Liver (tissue), 9 donors: ENCODE data around the gene GCLC. TPM values are rescaled to one million over a fixed set of nuclear protein-coding genes. Genes with fewer than 3 reads are reported as not detected.

Experiments
- DNase-seq: peaks from one replicate; pipeline ENCODE4 v3.0.0-alpha.2; 2017; ENCODE audit warnings: low spot score
- H3K27ac ChIP-seq, 2 donors: one replicate each; pipeline ENCODE4 v1.7.0; 2013; ENCODE audit warnings: inconsistent platforms in 2 of 2, low read length in 2 of 2, control low read depth in 1 of 2, low read depth in 1 of 2, mild to moderate bottlenecking in 1 of 2
- H3K27me3 ChIP-seq, 4 donors: one replicate each; pipeline versions ENCODE4 v1.6.1 to v1.7.0; 2013; ENCODE audit warnings: low read length in 3 of 4, inconsistent platforms in 1 of 4, mild to moderate bottlenecking in 1 of 4, moderate library complexity in 1 of 4; ENCODE audit not compliant: control insufficient read depth in 4 of 4, insufficient read depth in 4 of 4
- H3K36me3 ChIP-seq, 4 donors: one replicate each; pipeline versions ENCODE4 v1.6.1 to v1.7.0; 2013; ENCODE audit warnings: low read length in 3 of 4, mild to moderate bottlenecking in 3 of 4, low read depth in 1 of 4, moderate library complexity in 1 of 4; ENCODE audit not compliant: control insufficient read depth in 4 of 4, insufficient read depth in 3 of 4
- H3K4me1 ChIP-seq, 4 donors: one replicate each; pipeline versions ENCODE4 v1.6.1 to v1.7.0; 2013; ENCODE audit warnings: low read length in 3 of 4, mild to moderate bottlenecking in 3 of 4, moderate library complexity in 1 of 4; ENCODE audit not compliant: control insufficient read depth in 4 of 4, insufficient read depth in 4 of 4
- H3K4me3 ChIP-seq, 3 donors: one replicate each; pipeline versions ENCODE4 v1.6.1 to v1.7.0; 2013; ENCODE audit warnings: low read length in 3 of 3, control low read depth in 1 of 3, low read depth in 1 of 3, mild to moderate bottlenecking in 1 of 3
- H3K9ac ChIP-seq, 2 donors: one replicate each; pipeline ENCODE4 v1.7.0; 2013; ENCODE audit warnings: low read length in 2 of 2, mild to moderate bottlenecking in 2 of 2, moderate library complexity in 2 of 2, control low read depth in 1 of 2, low read depth in 1 of 2
- H3K9me3 ChIP-seq, 4 donors: one replicate each; pipeline versions ENCODE4 v1.6.1 to v1.7.0; 2013; ENCODE audit warnings: low read length in 3 of 4; ENCODE audit not compliant: control insufficient read depth in 4 of 4
- ATF3 ChIP-seq: IDR thresholded peaks from 2 replicates; pipeline ENCODE4 v1.6.1; 2016; ENCODE audit warnings: antibody characterized with exemption
- EGR1 ChIP-seq, 2 donors: IDR thresholded peaks; 2 replicates each; pipeline ENCODE4 v1.6.1; 2016 to 2018; ENCODE audit warnings: antibody characterized with exemption in 2 of 2, low read depth in 2 of 2
- FOXA2 ChIP-seq: IDR thresholded peaks from 2 replicates; pipeline ENCODE4 v1.6.1; 2016; ENCODE audit warnings: antibody characterized with exemption
- HNF4A ChIP-seq, 2 donors: conservative IDR thresholded peaks; 2 replicates each; pipeline ENCODE4 v1.6.1; 2016; ENCODE audit warnings: antibody characterized with exemption in 2 of 2, mild to moderate bottlenecking in 2 of 2
- HNF4G ChIP-seq: IDR thresholded peaks from 2 replicates; pipeline ENCODE4 v1.6.1; 2016; ENCODE audit warnings: antibody characterized with exemption
- JUND ChIP-seq, 2 donors: IDR thresholded peaks; 2 replicates each; pipeline ENCODE4 v1.6.1; 2016; ENCODE audit warnings: antibody characterized with exemption in 2 of 2
- MAX ChIP-seq: IDR thresholded peaks from 2 replicates; pipeline ENCODE4 v1.6.1; 2016; ENCODE audit warnings: antibody characterized with exemption
- RAD21 ChIP-seq, 2 donors: IDR thresholded peaks; 2 replicates each; pipeline ENCODE4 v1.6.1; 2016; ENCODE audit warnings: antibody characterized with exemption in 2 of 2, mild to moderate bottlenecking in 2 of 2
- REST ChIP-seq: IDR thresholded peaks from 2 replicates; pipeline ENCODE4 v1.6.1; 2016; ENCODE audit warnings: antibody characterized with exemption, mild to moderate bottlenecking
- RXRA ChIP-seq, 2 donors: IDR thresholded peaks; 2 replicates each; pipeline ENCODE4 v1.6.1; 2017 to 2018; ENCODE audit warnings: antibody characterized with exemption in 2 of 2, mild to moderate bottlenecking in 1 of 2
- TAF1 ChIP-seq: conservative IDR thresholded peaks from 2 replicates; pipeline ENCODE4 v1.6.1; 2016; ENCODE audit warnings: antibody characterized with exemption, mild to moderate bottlenecking
- YY1 ChIP-seq: IDR thresholded peaks from 2 replicates; pipeline ENCODE4 v1.6.1; 2016; ENCODE audit warnings: antibody characterized with exemption, mild to moderate bottlenecking
- WGBS: extraction: QIAGEN DNeasy Blood & Tissue Kit; methylation state at CpG from one replicate; pipeline ENCODE4 v1.1.7; 2013; 5-methylcytosine and 5-hydroxymethylcytosine counted together
- polyA plus RNA-seq, 2 donors: library from polyadenylated mRNA; stranded (reverse) in 1 of 2; unstranded in 1 of 2; fragments of 200-250 nt in 1 of 2; fragments of >200 nt in 1 of 2; fragmentation: Nextera tagmentation in 1 of 2; extraction: Ambion mirVana in 1 of 2; gene quantifications; one replicate each; pipeline versions ENCODE4 v1.2.1 to v1.2.3, GENCODE V29; 2013 to 2015
- total RNA-seq, 2 donors: library from RNA; depleted of rRNA; stranded (reverse); fragments of >200 nt; gene quantifications; one replicate each; pipeline ENCODE4 v1.2.3, GENCODE V29; 2014
- donor health status: healthy.
- donor health status: healthy.
- donor health status: healthy.
- donor health status: healthy.
- donor health status: healthy.

GCLC gene
- total and polyA plus RNA-seq, 4 donors: 28.6 to 135 (median 79.8) TPM

GRCh38 chr6:53546281-53546680 is 1.4 kb upstream of the GCLC start (continued):
- TF ChIP-seq ATF3 (no peak), YY1 (no peak), HNF4A (conservative IDR thresholded peaks at IDR 0.05) (no peak), MAX (no peak), EGR1 (IDR thresholded peaks at IDR 0.05; ENCODE audit: low read depth in 2 of 2) (no peak), FOXA2 (no peak), HNF4G (no peak)

- peak; percentile 56 for DNase-seq
- no peaks in the 10 kb centered on the region for H3K36me3 ChIP-seq
Measured at GRCh38 chr6:53544217-53544469, 758 bp downstream of the GCLC start.

GRCh38 chr6:53543359-53544216 is 1.3 kb downstream of the GCLC start:
- TF ChIP-seq YY1 (peak; percentile 70), MAX (peak; percentile 43), TAF1 (no peak), JUND (IDR thresholded peaks at IDR 0.05) (peak in 1 of 2 donors; percentile 29), FOXA2 (peak; percentile 54), RAD21 (IDR thresholded peaks at IDR 0.05) (peak in 1 of 2 donors; percentile 16), HNF4G (no peak), HNF4A (conservative IDR thresholded peaks at IDR 0.05) (peak; percentile 3 to 26), REST (peak; percentile 26), RXRA (IDR thresholded peaks at IDR 0.05) (peak in 1 of 2 donors; percentile 43)
- DNase-seq: no peak
- H3K36me3 ChIP-seq: no peaks in the 10 kb centered on the region
- peak overlapping the region; percentile 81 to 88 for H3K9ac ChIP-seq
- H3K4me1 ChIP-seq: peaks cover 14 to 71% (median 37%) of the 10 kb centered on the region in 4 donors
- no peaks in the 10 kb centered on the region for H3K27me3 ChIP-seq
- WGBS: 3% methylated on average over 7 of the region's 7 CpGs
- H3K27ac ChIP-seq: peak overlapping the region; percentile 94
- H3K4me3 ChIP-seq: peak overlapping the region; percentile 83 to 91 (median 86)
- H3K9me3 ChIP-seq: no peaks in the 10 kb centered on the region

More at GRCh38 chr6:53544217-53544469, 758 bp downstream of the GCLC start:
- no peaks in the 10 kb centered on the region for H3K27me3 ChIP-seq
- H3K9me3 ChIP-seq: no peaks in the 10 kb centered on the region
- peak overlapping the region; percentile 94 for H3K27ac ChIP-seq
- peaks cover 14 to 66% (median 36%) of the 10 kb centered on the region in 4 donors for H3K4me1 ChIP-seq
- H3K4me3 ChIP-seq: peak overlapping the region; percentile 83 to 91 (median 86)
- under 1% methylated on average over 24 of the region's 24 CpGs for WGBS
- peak overlapping the region; percentile 81 to 88 for H3K9ac ChIP-seq
- TF ChIP-seq JUND (IDR thresholded peaks at IDR 0.05) (no peak), HNF4A (conservative IDR thresholded peaks at IDR 0.05) (no peak), REST (no peak), MAX (no peak)
